ENCODE measurements around the gene MAG. TPM values are rescaled to one million over a fixed set of nuclear protein-coding genes. Genes with fewer than 3 reads are reported as not detected.

The MAG gene
- total and polyA plus RNA-seq, 5 experiments from 2014 or later = 0.08 TPM; not detected in 4

DNA sequence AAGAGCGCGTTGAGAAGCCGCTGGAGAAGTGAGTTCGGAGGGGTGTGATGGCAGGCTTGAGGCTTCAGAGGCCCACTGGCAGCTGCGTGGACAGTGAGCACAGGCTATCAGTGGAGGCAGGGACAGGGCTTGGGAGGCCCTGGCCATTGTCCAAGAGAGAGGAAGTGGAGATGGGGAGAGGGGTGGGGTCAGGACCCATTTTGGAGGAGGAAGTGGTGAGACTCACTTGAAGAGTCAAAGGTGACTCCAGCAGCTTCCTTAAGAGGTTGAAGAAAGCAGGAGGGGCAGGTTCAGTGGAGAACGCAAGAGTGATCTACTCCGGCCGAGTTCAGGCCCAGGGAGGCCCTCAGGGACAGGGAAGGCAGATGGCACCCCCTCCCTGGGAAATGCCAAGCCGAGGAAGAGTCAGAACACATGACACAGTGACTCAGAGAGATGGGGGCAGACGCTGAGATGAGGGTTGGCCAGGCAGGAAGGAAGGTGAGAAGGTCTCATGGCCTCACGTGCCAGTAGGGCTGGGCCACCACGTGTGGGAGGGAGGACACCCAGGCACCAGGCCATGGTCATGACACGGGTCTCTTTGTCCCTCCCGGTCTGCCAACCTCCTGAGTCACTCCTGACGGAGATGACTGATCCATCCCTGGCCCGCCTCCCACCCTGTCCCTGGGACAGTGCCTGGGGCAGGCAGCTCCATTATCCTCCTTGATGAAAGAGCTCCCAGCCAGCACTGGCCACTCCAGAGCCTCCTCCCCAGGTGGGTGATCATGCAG lies 26.9 kb downstream of the MAG start:
- ATAC-seq (peak in 1 of 2 donors; percentile 28), DNase-seq (no peak)
- POLR2A ChIA-PET = interaction anchor here (1.5 kb wide), 1 partner anchor 30 kb away, joined by 3 read pairs; no protein-coding TSS in a partner anchor
- Mint-ChIP-seq H3K9me3 (peaks cover 0 to 14% (median 1%) of the 10 kb centered on the region in 9 donors), H3K4me3 (peak overlapping the region in 2 of 10 donors; percentile 19 to 43), H3K27me3 (peaks cover 0 to 4% (median 0%) of the 10 kb centered on the region in 5 donors), H3K27ac (peak overlapping the region in 6 of 10 donors; percentile 15 to 78 (median 52)), H3K36me3 (peaks cover 0 to 4% (median 0%) of the 10 kb centered on the region in 3 donors), H3K4me1 (peaks cover 4 to 66% (median 9%) of the 10 kb centered on the region in 4 donors)

DNA sequence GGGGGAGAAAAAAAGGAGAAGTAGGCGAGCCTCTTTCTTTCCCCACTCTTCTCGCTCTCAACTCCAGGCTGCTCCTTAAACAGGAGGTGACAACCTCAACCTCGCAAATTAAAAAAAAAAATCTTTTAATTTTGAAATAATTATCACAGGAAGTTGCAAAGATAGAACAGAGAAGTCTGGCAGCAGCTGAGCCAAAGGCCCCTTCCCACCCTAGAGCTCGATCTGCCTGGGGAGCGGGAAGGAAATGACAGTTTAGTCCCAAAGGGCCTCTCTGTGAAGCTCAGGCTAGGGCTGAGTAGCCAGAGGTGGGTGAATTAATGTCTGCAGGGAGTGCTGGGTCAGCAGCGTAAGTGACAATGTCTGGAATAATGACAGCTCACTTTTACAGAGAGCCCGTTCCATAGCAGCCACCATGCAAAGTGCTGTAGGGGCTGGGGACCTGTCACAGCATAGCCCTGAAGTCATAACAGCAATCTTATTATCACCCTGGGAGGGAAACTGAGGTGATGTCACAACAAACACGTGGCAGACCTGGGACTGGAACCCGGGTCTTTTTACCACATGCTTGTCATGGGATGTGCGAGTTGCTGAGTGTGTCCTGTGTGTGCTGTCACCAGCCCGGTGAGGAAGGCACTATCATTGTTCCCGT lies 28.2 kb downstream of the MAG start:
- Mint-ChIP-seq H3K36me3 (peaks cover 0 to 4% (median 0%) of the 10 kb centered on the region in 3 donors), H3K4me1 (peaks cover 4 to 71% (median 9%) of the 10 kb centered on the region in 4 donors), H3K27ac (peak overlapping the region in 2 of 10 donors; percentile 16 to 29), H3K27me3 (peaks cover 0 to 4% (median 0%) of the 10 kb centered on the region in 5 donors), H3K4me3 (peak overlapping the region in 1 of 10 donors; percentile 10), H3K9me3 (peaks cover 0 to 14% (median 1%) of the 10 kb centered on the region in 9 donors)
- POLR2A ChIA-PET = interaction anchor here (0.7 kb wide), 1 partner anchor 166 kb away, joined by 6 read pairs; the partner anchor contains the start of gene FXYD5
- ATAC-seq = peak in 1 of 2 donors; percentile 23
- DNase-seq = no peak

DNA sequence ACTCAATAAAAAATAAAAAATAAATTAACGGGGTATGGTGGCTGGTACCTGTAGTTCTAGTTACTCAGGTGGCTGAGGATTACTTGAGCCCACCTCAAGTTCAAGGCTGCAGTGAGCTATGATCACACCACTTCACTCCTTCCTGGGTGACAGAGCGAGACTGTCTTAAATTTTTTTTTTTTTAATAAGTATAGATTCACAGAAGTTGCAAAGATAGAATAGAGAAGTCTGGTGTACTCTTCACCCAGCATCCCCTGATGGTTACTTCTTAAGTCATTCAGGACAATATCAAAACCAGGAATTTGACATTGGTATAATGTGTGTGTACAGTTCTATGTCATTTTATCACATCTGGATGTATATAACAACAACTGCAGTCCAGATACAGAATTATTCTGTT lies 29.3 kb downstream of the MAG start:
- H3K27me3 Mint-ChIP-seq = peaks cover 0 to 4% (median 0%) of the 10 kb centered on the region in 5 donors
- peaks cover 0 to 14% (median 1%) of the 10 kb centered on the region in 9 donors for H3K9me3 Mint-ChIP-seq
- H3K4me1 Mint-ChIP-seq = peaks cover 4 to 71% (median 9%) of the 10 kb centered on the region in 4 donors
- peak overlapping the region in 1 of 10 donors; percentile 2 for H3K4me3 Mint-ChIP-seq
- no peak for ATAC-seq
- DNase-seq = no peak
- peaks cover 0 to 4% (median 0%) of the 10 kb centered on the region in 3 donors for H3K36me3 Mint-ChIP-seq
- POLR2A ChIA-PET = no interaction called here
- H3K27ac Mint-ChIP-seq = no peak overlapping the region

DNA sequence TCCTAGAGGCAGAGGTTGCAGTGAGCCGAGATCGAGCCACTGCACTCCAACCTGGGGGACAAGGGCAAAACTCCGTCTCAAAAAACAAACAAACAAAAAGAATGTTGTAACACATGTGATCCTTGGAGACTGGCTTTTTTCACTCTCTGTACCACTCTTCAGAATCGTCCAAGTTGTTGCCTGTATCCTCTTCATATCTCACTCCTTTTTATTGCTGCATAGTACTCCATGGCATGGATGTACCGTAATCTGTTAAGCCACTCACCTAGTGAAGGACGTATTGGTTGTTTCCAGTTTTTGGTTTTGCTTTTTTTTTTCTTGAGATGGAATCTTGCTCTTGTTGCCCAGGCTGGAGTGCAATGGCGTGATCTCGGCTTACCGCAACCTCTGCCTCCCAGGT lies 30.1 kb downstream of the MAG start:
- POLR2A ChIA-PET = no interaction called here
- H3K4me1 Mint-ChIP-seq = peaks cover 4 to 66% (median 9%) of the 10 kb centered on the region in 4 donors
- peaks cover 0 to 14% (median 1%) of the 10 kb centered on the region in 9 donors for H3K9me3 Mint-ChIP-seq
- H3K36me3 Mint-ChIP-seq = peaks cover 0 to 4% (median 0%) of the 10 kb centered on the region in 3 donors
- DNase-seq = no peak
- no peak for ATAC-seq
- peak overlapping the region in 2 of 10 donors; percentile 35 to 61 for H3K27ac Mint-ChIP-seq
- peaks cover 0 to 4% (median 0%) of the 10 kb centered on the region in 5 donors for H3K27me3 Mint-ChIP-seq
- no peak overlapping the region for H3K4me3 Mint-ChIP-seq

DNA sequence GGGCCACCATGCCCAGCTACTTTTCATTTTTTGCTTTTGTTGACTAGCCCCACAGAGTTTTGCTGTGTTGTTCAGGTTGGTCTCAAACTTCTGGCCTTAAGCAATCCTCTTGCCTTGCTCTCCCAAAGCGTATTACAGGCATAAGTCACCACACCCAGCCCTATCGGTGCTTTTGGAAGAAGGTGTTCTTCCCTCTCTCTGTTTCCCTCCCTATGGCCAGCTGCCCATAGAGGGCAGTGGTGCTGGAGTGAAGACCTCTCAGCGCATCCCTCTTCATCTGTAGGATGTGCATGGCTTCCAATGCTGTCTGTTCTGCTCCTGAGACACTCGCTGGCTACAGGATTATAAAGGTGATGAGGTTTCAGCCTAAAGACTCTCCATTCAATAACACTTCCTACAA lies 35.7 kb downstream of the MAG start:
- Mint-ChIP-seq H3K27me3 (peaks cover 4 to 18% (median 7%) of the 10 kb centered on the region in 5 donors), H3K36me3 (no peaks in the 10 kb centered on the region), H3K9me3 (peaks cover 0 to under 1% (median 0%) of the 10 kb centered on the region in 9 donors), H3K27ac (peak overlapping the region in 1 of 10 donors; percentile 46), H3K4me3 (no peak overlapping the region), H3K4me1 (peaks cover 4 to 50% (median 6%) of the 10 kb centered on the region in 4 donors)
- POLR2A ChIA-PET = no interaction called here
- DNase-seq = no peak
- ATAC-seq = no peak

DNA sequence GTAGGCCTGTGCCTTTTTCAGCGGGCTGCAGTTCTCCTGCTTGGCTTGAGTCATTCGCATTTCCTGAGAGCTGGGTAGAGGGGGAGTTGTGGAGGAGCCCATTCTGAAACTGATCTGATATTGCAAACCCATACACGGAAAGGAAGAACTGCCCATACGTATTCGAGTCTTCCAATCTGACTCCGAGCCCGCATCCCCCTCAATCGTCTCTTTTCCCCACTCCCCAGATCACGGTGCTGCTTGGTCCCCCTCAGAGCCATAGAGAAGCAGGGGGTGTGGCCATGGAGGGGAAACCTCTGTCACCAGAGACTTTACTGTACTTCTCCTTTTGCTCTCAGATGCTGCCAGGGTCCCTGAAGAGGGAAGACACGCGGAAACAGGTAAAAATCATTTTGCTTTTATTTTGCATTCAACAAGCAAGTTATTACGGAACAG lies 36.9 kb downstream of the MAG start, which contains the start of gene CD22:
CD22 (plus strand) TSS at position 337 of the 435 bp plus-strand sequence. CDS start 2,854 bp downstream, outside the sequence.
- H3K27ac Mint-ChIP-seq = peak within 1 kb of the TSS in 5 of 10 donors; percentile 2 to 82 (median 13)
- ATAC-seq = peak in 1 of 2 donors; percentile 57

DNA sequence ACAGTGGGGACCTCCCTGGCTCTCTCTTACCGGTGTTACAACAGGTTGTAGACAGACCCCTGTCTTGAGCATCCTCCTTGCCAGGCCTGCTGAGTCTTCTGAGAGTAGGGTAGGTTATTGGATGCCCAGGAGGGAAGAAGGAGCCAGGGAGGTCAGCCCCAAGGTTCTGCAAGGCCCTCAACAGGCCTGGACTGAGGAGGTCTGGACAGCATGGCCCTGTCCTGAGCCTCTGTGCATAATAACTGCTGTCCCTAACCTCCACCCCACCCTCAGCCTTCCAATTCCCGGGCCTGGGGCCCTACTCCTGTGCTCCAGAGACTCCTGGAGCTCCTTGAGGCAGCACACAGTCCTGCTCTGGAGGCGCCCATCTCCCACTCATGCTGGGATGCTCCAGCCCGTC lies 37.4 kb downstream of the MAG start:
- Mint-ChIP-seq H3K27me3 (peaks cover 4 to 18% (median 10%) of the 10 kb centered on the region in 5 donors), H3K9me3 (no peaks in the 10 kb centered on the region), H3K4me3 (peak overlapping the region in 3 of 10 donors; percentile 47 to 92 (median 47)), H3K27ac (peak overlapping the region in 1 of 10 donors; percentile 77), H3K4me1 (peaks cover 12 to 55% (median 17%) of the 10 kb centered on the region in 4 donors), H3K36me3 (no peaks in the 10 kb centered on the region)
- peak in 1 of 2 donors; percentile 8 for ATAC-seq
- no peak for DNase-seq
- POLR2A ChIA-PET = no interaction called here

More for the DNA sequence above, 36.9 kb downstream of the MAG start, which contains the start of gene CD22:
- POLR2A ChIA-PET = no interaction called here
- DNase-seq = peak in 1 of 10 donors; percentile 41
- H3K36me3 Mint-ChIP-seq = no peaks in the 10 kb centered on the region
- H3K9me3 Mint-ChIP-seq = no peaks in the 10 kb centered on the region
- H3K27me3 Mint-ChIP-seq = peaks cover 4 to 18% (median 7%) of the 10 kb centered on the region in 5 donors
- H3K4me1 Mint-ChIP-seq = peaks cover 12 to 54% (median 16%) of the 10 kb centered on the region in 4 donors
- peak within 1 kb of the TSS in 4 of 10 donors; percentile 28 to 92 (median 47) for H3K4me3 Mint-ChIP-seq

DNA sequence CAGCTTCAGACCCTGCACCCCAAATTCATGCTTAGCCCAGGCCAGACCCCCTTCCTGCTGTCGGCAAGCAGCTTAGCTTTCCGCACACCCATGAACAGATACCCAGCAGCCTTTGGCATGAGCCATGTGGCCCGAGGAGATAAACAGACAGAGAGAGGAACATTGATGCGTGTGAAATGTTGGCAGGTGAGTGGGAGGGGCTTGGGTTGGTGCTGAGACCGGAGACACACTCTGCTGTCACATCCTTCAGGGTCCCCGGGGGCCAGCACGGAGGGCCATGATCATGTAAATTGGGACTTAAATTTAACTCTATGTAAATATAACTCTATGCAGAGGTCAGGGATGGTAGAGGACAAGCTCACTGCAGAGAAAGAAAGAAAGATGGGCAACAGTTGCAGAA lies 38.5 kb downstream of the MAG start:
- peak in 1 of 2 donors; percentile 56 for ATAC-seq

DNA sequence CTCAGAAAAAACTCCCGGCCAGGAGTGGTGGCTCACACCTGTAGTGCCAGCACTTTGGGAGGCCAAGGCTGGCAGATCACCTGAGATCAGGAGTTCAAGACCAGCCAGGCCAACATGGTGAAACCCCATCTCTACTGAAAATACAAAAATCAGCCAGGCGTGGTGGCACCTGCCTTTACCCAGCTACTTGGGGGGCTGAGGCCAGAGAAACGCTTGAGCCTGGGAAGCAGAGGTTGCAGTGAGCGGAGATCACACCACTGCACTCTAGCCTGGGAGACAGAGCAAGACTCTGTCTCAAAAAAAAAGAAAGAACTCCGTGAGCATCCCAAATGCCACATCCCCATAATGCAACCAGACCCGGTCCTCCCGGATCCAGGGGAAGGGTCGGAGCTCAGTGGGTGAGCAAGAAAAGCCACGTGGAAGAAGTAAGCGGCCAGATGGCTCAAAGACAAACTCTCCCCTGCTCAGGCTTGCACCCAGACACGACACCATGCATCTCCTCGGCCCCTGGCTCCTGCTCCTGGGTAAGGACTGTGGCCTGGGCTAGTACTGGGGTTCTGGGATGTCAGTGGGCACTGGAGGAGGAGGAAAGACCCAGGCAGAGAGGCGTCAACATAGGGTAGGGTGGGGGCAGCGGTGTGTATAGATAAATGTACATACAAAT lies 39.7 kb downstream of the MAG start:
- peak overlapping the region in 1 of 10 donors; percentile 92 for H3K4me3 Mint-ChIP-seq
- DNase-seq (no peak), ATAC-seq (no peak)
- POLR2A ChIA-PET = interaction anchor here (1.0 kb wide), 1 partner anchor 125 kb away, joined by 3 read pairs; no protein-coding TSS in a partner anchor
- peak overlapping the region in 1 of 10 donors; percentile 82 for H3K27ac Mint-ChIP-seq
- peaks cover 12 to 60% (median 17%) of the 10 kb centered on the region in 4 donors for H3K4me1 Mint-ChIP-seq
- no peaks in the 10 kb centered on the region for H3K9me3 Mint-ChIP-seq
- no peaks in the 10 kb centered on the region for H3K36me3 Mint-ChIP-seq
- H3K27me3 Mint-ChIP-seq = peaks cover 4 to 18% (median 13%) of the 10 kb centered on the region in 5 donors

More for the DNA sequence above, 38.5 kb downstream of the MAG start:
- Mint-ChIP-seq H3K4me1 (peaks cover 12 to 51% (median 17%) of the 10 kb centered on the region in 4 donors), H3K27ac (peak overlapping the region in 3 of 10 donors; percentile 7 to 82 (median 37)), H3K36me3 (no peaks in the 10 kb centered on the region), H3K4me3 (peak overlapping the region in 2 of 10 donors; percentile 56 to 92), H3K27me3 (peaks cover 4 to 18% (median 10%) of the 10 kb centered on the region in 5 donors), H3K9me3 (no peaks in the 10 kb centered on the region)
- POLR2A ChIA-PET = no interaction called here
- DNase-seq = peak in 1 of 10 donors; percentile 45

DNA sequence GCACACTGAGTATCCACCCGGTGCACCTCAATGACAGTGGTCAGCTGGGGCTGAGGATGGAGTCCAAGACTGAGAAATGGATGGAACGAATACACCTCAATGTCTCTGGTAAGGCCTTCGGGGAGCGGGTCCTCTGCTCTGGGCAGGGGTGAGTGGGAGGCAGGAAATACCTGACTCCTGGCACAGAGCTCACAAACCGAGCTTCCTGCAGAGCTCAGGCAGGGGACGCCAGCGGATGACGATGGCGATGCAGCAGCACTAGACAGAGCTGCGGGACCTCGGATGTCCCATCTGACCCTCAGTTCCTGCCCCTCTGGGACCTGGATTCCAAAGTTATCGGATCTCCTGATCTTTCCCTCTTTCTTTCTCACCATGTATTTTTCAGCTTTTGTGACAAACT lies 40.9 kb downstream of the MAG start:
- Mint-ChIP-seq H3K9me3 (no peaks in the 10 kb centered on the region), H3K4me1 (peaks cover 15 to 66% (median 17%) of the 10 kb centered on the region in 4 donors), H3K27me3 (peaks cover 3 to 18% (median 13%) of the 10 kb centered on the region in 5 donors), H3K27ac (peak overlapping the region in 3 of 10 donors; percentile 18 to 45 (median 29)), H3K4me3 (peak overlapping the region in 7 of 10 donors; percentile 15 to 70 (median 59)), H3K36me3 (no peaks in the 10 kb centered on the region)
- DNase-seq (peak in 5 of 10 donors; percentile 12 to 44 (median 38)), ATAC-seq (peak; percentile 90 to 98)
- POLR2A ChIA-PET = interaction anchor here (0.6 to 1.5 kb wide), 4 partner anchors 14 to 126 kb away, joined by 3 to 5 read pairs (median 3); partner anchors contain the start of gene USF2

DNA sequence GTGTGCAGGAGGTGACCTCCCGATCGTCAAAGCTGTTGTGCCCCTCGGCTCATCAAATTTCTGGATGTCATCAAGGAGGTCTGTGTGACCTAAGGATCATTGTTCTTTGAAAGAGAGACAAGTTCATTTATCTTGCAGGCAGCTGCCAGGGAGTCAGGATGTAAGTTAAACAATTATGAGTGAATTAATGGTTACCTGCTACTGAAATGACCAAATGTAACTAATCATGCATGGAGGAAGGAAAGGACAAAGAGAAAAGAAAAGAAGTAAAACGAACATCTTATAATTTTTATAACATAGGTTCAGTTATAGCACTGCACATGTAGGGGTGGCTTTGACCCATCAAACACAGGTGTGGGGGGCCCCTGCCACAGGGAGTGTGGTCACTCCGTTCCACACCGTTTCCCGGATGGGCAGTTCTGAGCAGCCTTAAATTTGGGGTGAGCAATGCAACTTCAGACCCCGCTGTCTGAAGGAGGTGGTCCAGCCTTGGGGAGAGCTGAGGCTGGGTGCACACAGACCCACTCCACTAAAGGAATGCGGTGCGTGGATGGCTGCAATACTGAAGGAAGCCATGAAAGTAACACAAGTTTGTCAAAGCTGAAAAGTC lies 42.3 kb downstream of the MAG start:
- Mint-ChIP-seq H3K4me3 (no peak overlapping the region), H3K27me3 (peaks cover 1 to 18% (median 13%) of the 10 kb centered on the region in 5 donors), H3K27ac (no peak overlapping the region), H3K9me3 (no peaks in the 10 kb centered on the region), H3K36me3 (no peaks in the 10 kb centered on the region), H3K4me1 (peaks cover 12 to 56% (median 15%) of the 10 kb centered on the region in 4 donors)
- DNase-seq (no peak), ATAC-seq (no peak)
- POLR2A ChIA-PET = no interaction called here

All from naive thymus-derived CD8-positive, alpha-beta T cell (primary cell).